T-helper 22 cell (primary cell): ENCODE measurements around the gene DLG5.

Experiments used
- DNase-seq: peaks from one replicate; pipeline ENCODE4 v3.0.0-alpha.2; 2020; ENCODE audit warnings: low read depth

Gene DLG5

GRCh38 chr10:77926566-77927401 lies at the start of gene DLG5:
Gene DLG5, minus strand, starts transcription at chr10:77926755. Its CDS starts 235 bp downstream, at chr10:77926520.
- DNase-seq = no peak

DNA sequence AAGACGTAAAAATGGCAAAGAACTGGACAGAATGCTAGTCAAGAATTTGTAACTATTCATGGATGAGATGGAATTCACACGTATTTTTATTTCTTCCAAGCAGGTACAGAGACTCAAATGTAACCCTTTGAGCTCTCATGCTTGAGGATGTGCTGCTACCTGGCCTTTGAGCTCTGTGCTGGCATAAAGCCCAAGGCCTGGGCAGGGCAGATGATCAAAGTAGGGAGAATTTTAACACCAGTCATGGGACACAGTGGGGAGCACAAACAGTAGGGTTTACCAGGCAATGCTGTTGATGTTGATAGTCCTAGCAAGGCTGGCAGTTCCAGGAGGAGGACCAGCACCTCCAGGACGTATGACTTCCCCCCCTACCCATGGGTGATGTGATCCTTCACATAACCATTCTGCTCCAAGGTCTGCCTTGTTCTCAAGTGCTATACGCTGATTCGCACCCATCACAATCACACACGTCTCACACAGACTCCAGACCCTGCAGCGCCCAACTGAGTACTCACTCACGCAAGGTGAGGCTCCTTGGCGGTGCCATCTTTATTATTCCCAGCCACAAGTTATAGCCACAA lies 48.6 kb upstream of the DLG5 start:
- DNase-seq = no peak

- DNase-seq = no peak
These were observed 48.0 kb upstream of the DLG5 start for GRCh38 chr10:77974396-77975074.

GRCh38 chr10:77973276-77973675 lies 46.7 kb upstream of the DLG5 start:
- no peak for DNase-seq

DNA sequence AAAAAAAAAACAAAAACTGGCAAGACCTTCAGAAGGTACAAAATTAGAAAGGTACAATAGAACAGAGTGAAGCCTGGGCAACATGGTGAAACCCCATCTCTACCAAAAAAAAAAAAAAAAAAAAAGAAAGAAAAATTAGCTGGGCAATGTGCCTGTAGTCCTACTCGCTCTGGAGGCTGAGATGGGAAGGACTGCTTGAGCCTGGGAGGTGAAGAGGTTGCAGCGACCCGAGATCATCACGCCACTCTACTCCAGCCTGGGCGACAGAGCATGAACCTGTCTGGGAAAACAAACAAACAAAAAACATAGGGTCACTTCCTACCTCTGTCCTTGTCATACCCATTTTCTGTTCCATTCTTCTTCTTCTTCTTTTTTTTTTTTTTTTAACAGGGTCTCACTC lies 45.6 kb upstream of the DLG5 start:
- no peak for DNase-seq

- DNase-seq = no peak
These were observed 45.2 kb upstream of the DLG5 start for GRCh38 chr10:77971804-77972144.

- DNase-seq = no peak
These were observed 44.6 kb upstream of the DLG5 start for GRCh38 chr10:77970869-77971803.

DNA sequence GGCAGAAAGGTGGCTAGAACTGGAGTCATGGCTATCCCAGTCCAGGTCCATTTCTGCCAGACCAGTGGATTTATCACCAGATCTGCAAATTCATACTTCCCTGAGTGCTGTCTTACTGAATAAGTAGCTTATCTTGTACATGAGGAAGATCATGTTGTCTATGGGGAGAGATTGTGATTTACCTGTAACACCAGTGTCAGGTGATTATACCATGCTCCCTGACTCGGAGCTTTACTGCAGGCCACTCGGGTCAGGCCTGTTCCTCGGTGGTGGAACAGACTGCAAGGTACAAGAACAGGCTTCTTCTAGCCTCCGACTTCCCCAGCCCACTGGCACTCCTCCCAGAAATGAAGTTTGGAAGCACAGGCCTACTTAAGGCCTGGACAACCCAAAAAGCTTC lies 42.6 kb upstream of the DLG5 start:
- no peak for DNase-seq

- DNase-seq = no peak
These were observed 41.1 kb upstream of the DLG5 start for GRCh38 chr10:77967611-77968022.

DNA sequence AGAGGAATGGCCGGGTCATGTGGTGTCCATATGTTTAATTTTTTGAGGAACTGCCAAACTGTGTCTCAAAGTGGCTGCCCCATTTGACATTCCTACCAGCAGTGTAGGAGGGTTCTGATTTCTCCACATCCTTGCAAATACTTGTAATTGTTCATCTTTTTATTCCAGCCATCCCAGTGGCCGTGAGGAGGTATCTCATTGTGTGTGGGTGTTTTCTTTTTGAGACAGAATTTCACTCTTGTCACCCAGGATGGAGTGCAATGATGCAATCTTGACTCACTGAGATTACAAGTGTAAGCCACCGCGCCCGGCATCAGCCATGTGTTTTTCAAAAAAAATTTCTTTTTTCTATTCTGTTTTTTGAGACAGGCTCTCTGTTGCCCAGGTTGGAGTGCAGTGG lies 38.7 kb upstream of the DLG5 start:
- no peak for DNase-seq

DNA sequence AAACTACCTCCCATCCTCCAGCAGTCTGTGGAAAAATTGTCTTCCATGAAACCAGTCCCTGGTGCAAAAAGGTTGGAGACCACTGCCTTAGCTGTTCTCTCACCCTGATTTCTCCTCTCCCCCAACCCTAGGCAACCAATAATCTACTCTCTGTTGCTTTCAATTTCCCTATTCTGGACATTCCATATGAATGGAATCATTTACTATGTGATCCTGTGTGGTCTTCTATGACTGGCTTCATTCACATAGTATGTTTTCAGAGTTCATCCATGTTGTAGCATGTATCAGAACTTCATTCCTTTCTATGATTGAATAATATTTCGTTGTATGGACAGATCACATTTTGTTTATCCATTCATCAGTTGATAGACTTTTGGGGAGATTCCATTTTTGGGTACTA lies 38.3 kb upstream of the DLG5 start:
- DNase-seq = no peak

- no peak for DNase-seq
These were observed 37.3 kb upstream of the DLG5 start for GRCh38 chr10:77963901-77964300.

GRCh38 chr10:77962350-77963146 lies 36.0 kb upstream of the DLG5 start:
- DNase-seq = no peak

GRCh38 chr10:77961668-77962067 lies 35.1 kb upstream of the DLG5 start:
- no peak for DNase-seq

GRCh38 chr10:77960829-77961329 lies 34.3 kb upstream of the DLG5 start:
- no peak for DNase-seq

DNA sequence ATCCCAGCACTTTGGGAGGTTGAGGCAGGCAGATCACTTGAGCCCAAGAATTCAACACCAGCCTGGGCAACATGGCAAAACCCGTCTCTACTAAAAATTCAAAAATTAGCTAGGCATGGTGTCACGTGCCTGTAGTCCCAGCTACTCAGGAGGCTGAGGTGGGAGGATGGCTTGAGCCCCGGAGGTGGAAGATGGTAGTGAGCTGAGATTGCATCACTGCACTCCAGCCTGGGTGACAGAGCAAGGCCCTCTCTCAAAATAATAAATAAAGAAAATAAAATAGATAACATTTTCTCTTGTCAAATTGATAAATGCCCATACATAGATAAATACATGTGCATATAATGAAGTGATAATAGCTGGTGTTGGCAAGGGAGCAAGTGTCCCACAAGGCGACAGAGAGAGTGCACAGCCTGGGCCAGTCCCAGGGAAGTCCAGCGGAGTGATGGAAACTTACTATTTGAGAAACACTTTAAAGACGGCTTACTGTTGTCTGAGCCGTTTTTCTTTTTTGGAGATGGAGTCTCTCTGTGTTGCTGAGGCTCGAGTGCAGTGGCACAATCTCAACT lies 33.4 kb upstream of the DLG5 start:
- DNase-seq = no peak

- DNase-seq = no peak
These were observed 32.8 kb upstream of the DLG5 start for GRCh38 chr10:77959384-77959783.

- DNase-seq = no peak
These were observed 28.6 kb upstream of the DLG5 start for GRCh38 chr10:77955136-77955535.

GRCh38 chr10:77949167-77949566 lies 22.6 kb upstream of the DLG5 start:
- no peak for DNase-seq

GRCh38 chr10:77946084-77946483 lies 19.5 kb upstream of the DLG5 start:
- no peak for DNase-seq

GRCh38 chr10:77944519-77944918 lies 18.0 kb upstream of the DLG5 start:
- no peak for DNase-seq
